Neuron (in vitro differentiated cells): ENCODE measurements around the gene DUS2.

Source experiments
- H2AFZ ChIP-seq: one replicate; pipeline ENCODE4 v1.6.1; 2013; ENCODE audit warnings: low read depth, mild to moderate bottlenecking, inconsistent platforms, low read length, moderate library complexity
- H3K27me3 ChIP-seq: one replicate; pipeline ENCODE4 v1.6.1; 2013; ENCODE audit warnings: low read length; ENCODE audit not compliant: insufficient read depth
- H3K36me3 ChIP-seq: one replicate; pipeline ENCODE4 v1.6.1; 2013; ENCODE audit warnings: low read length; ENCODE audit not compliant: insufficient read depth
- H3K4me1 ChIP-seq: one replicate; pipeline ENCODE4 v1.6.1; 2013; ENCODE audit warnings: low read length; ENCODE audit not compliant: insufficient read depth
- H3K4me3 ChIP-seq: 2 replicates; pipeline ENCODE4 v1.5.1; 2013; ENCODE audit warnings: mild to moderate bottlenecking, low read length, moderate library complexity
- H3K9me3 ChIP-seq: one replicate; pipeline ENCODE4 v1.6.1; 2013; ENCODE audit warnings: low read length

The DUS2 gene

DNA sequence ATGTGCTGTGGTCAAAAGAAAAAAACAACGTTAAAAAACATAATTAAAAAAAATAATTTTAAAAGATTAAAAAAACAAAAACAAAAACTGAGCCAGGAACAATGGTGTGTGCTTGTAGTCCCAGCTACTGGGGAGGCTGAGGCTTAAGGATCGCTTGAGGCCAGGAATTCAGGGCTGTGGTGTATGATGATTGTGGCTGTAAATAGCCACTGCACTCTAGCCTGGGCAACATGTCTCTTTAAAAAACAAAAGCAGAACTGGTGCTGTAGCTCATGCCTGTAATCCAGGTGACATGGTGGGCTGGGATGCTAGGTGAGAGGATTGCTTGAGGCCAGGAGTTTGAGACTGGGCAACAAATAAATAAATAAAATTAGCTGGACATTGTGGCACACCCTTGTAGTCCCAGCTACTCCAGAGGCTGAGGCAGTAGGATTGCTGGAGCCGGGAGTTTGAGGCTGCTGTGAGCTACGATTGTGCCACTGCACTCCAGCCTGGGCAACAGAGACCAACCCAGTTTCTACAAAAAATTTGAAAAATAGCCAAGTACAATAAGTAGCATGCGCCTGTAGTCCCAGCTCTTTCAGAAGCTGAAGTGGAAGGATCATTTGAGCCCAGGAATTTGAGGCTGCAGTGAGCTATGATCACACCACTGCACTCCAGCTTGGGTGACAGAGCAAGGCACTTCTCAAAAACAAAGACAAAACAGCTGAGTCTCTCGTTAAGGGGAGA lies 105.7 kb downstream of the DUS2 start:
- H2AFZ ChIP-seq: no peak overlapping the region
- no peaks in the 10 kb centered on the region for H3K9me3 ChIP-seq
- H3K36me3 ChIP-seq: peaks cover 6% of the 10 kb centered on the region
- H3K4me1 ChIP-seq: no peaks in the 10 kb centered on the region
- H3K27me3 ChIP-seq: no peaks in the 10 kb centered on the region
- no peak overlapping the region for H3K4me3 ChIP-seq
